Stimulated activated CD8-positive, alpha-beta memory T cell treated with anti-CD3 and anti-CD28 coated beads, Interleukin-2, amount 100 ng/mL, for 1 hour (primary cell): ENCODE results near the gene OIP5.
"Not testable (repeated sequence)": the region's sequence is repeated elsewhere in the genome, so short reads cannot be mapped to it uniquely, and the experiment has no call there.

ENCODE experiments used
- DNase-seq, 2 donors: peaks; one replicate each; pipeline ENCODE4 v3.0.0-alpha.2; 2020; ENCODE audit warnings: low read depth in 2 of 2

The OIP5 gene

GRCh38 chr15:41260924-41261323 is 71.5 kb downstream of the OIP5 start:
- not testable (repeated sequence) for DNase-seq

- DNase-seq, result no peak
Observed at GRCh38 chr15:41259546-41260189, 72.7 kb downstream of the OIP5 start.
